Skeletal muscle tissue (tissue), 4 donors: ENCODE data around the gene RNF10. TPM values are rescaled to one million over a fixed set of nuclear protein-coding genes. Genes with fewer than 3 reads are reported as not detected.
"Not testable (repeated sequence)": the region's sequence is repeated elsewhere in the genome, so short reads cannot be mapped to it uniquely, and the experiment has no call there.

Experiments
- H3K27ac ChIP-seq: one replicate; pipeline ENCODE4 v1.7.0; 2013; ENCODE audit warnings: mild to moderate bottlenecking, low read depth, low read length, inconsistent platforms
- H3K27me3 ChIP-seq, 3 donors: one replicate each; pipeline ENCODE4 v1.7.0; 2013; ENCODE audit warnings: low read length in 3 of 3; ENCODE audit not compliant: control insufficient read depth in 3 of 3, insufficient read depth in 3 of 3
- H3K36me3 ChIP-seq, 3 donors: one replicate each; pipeline ENCODE4 v1.7.0; 2013; ENCODE audit warnings: low read length in 3 of 3; ENCODE audit not compliant: control insufficient read depth in 3 of 3, insufficient read depth in 3 of 3
- H3K4me1 ChIP-seq, 3 donors: one replicate each; pipeline ENCODE4 v1.7.0; 2013; ENCODE audit warnings: low read length in 3 of 3, mild to moderate bottlenecking in 3 of 3; ENCODE audit not compliant: control insufficient read depth in 3 of 3, insufficient read depth in 3 of 3
- H3K4me3 ChIP-seq, 3 donors: one replicate each; pipeline ENCODE4 v1.7.0; 2013; ENCODE audit warnings: low read length in 3 of 3
- H3K9ac ChIP-seq, 3 donors: one replicate each; pipeline ENCODE4 v1.7.0; 2013; ENCODE audit warnings: low read length in 3 of 3, mild to moderate bottlenecking in 3 of 3, moderate library complexity in 2 of 3, low read depth in 1 of 3
- H3K9me3 ChIP-seq, 3 donors: one replicate each; pipeline ENCODE4 v1.7.0; 2013; ENCODE audit warnings: low read length in 3 of 3; ENCODE audit not compliant: control insufficient read depth in 3 of 3
- total RNA-seq: library from RNA; depleted of rRNA; stranded (reverse); fragments of >200 nt; gene quantifications from one replicate; pipeline ENCODE4 v1.2.3, GENCODE V29; 2014
- donor health status: Osteomylitis.

RNF10 gene
- 118 TPM for total RNA-seq

DNA sequence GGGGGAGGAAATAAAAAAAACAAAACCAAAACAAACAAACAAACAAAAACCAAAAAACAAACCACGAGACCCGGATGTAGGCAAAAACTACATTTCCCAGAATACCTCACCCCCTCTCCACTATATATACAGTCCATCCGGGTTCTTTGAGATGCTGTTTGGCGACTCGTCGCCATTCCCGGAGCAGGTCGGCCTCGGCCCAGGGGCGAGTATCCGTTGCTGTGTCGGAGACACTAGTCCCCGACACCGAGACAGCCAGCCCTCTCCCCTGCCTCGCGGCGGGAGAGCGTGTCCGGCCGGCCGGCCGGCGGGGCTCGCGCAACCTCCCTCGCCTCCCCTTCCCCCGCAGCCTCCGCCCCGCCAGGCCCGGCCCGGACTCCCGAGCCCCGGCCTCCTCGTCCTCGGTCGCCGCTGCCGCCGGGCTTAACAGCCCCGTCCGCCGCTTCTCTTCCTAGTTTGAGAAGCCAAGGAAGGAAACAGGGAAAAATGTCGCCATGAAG lies at the start of gene RNF10:
RNF10 (plus strand) TSS at position 154 of the 500 bp plus-strand sequence. CDS start 456 bp downstream, outside the sequence.
- H3K27me3 ChIP-seq = no peaks in the 10 kb centered on the region

GRCh38 chr12:120485961-120486881 lies 47.9 kb upstream of the RNF10 start:
- no peak overlapping the region for H3K9ac ChIP-seq
- peaks cover 0 to 18% (median 3%) of the 10 kb centered on the region in 3 donors for H3K36me3 ChIP-seq
- no peak overlapping the region for H3K4me3 ChIP-seq
- H3K27me3 ChIP-seq = no peaks in the 10 kb centered on the region
- H3K4me1 ChIP-seq = peaks cover 0 to 5% (median 2%) of the 10 kb centered on the region in 3 donors
- no peaks in the 10 kb centered on the region for H3K9me3 ChIP-seq
- H3K27ac ChIP-seq = no peak overlapping the region

More for the DNA sequence above, at the start of gene RNF10:
- peak within 1 kb of the TSS; percentile 98 for H3K27ac ChIP-seq
- H3K36me3 ChIP-seq = peaks cover 2 to 9% (median 5%) of the 10 kb centered on the region in 3 donors
- H3K9me3 ChIP-seq = no peaks in the 10 kb centered on the region
- H3K9ac ChIP-seq = peak within 1 kb of the TSS; percentile 92 to 98 (median 98)
- H3K4me3 ChIP-seq = peak within 1 kb of the TSS; percentile 73 to 98 (median 87)
- H3K4me1 ChIP-seq = peaks cover 36 to 42% (median 37%) of the 10 kb centered on the region in 3 donors

- peaks cover 0 to 19% (median 3%) of the 10 kb centered on the region in 3 donors for H3K36me3 ChIP-seq
- peaks cover 4 to 11% (median 4%) of the 10 kb centered on the region in 3 donors for H3K4me1 ChIP-seq
- H3K27me3 ChIP-seq, H3K4me3 ChIP-seq, H3K9me3 ChIP-seq, H3K9ac ChIP-seq, H3K27ac ChIP-seq: not testable (repeated sequence)
These were observed 46.6 kb upstream of the RNF10 start for GRCh38 chr12:120487552-120487951.

DNA sequence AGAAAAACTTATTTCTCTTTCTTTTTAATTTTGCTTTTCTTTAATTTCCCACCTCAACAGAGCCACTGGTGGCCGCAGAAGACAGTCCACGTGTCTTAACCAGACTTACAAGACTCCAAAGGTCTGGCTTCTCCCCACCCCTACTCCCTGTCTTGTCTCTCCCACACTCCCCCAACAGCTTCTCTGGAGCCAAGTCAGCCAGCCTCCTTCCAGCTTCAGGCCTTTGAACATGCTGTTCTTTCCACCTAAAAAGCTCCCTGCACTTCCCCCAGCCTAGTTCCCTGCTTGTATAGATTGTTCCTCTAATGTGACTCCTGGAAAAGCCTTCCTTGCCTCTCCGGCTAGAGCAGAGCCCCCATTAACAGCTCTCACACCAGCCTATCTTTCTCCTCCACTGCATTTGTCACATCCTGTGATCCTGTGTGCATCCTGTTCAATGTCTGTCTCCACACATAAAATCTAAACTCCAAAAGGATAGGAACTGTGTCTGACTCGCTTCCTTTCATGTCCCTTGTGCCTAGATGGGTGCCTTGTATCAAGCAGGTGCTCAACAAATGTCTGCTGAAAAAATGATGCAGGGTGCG lies 46.0 kb upstream of the RNF10 start:
- Histone ChIP-seq H3K36me3 (peaks cover 0 to 19% (median 3%) of the 10 kb centered on the region in 3 donors), H3K27ac (no peak overlapping the region), H3K4me1 (peaks cover 4 to 11% (median 4%) of the 10 kb centered on the region in 3 donors), H3K9ac (no peak overlapping the region), H3K27me3 (no peaks in the 10 kb centered on the region), H3K4me3 (no peak overlapping the region), H3K9me3 (no peaks in the 10 kb centered on the region)

DNA sequence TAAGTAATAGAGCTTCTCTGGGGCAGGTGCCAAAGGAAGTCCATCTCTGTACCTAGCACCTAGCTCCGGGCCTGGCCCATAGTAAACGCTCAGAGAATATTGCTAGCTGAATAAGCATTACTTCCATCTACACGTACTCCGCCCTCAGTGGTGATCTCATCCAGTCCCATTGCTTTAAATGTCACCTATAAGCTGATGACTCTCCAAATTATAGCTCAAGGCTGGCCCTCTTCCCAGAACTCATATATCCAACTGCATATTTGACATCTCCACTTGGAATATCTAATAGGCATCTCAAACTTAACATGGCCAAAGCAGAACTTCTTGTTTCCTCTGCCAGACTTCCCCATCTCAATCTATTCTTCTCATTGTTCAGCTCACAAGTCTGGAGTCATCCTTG lies 45.1 kb upstream of the RNF10 start:
- Histone ChIP-seq H3K4me3 (no peak overlapping the region), H3K36me3 (peaks cover 0 to 19% (median 3%) of the 10 kb centered on the region in 3 donors), H3K4me1 (peaks cover 4 to 11% (median 4%) of the 10 kb centered on the region in 3 donors), H3K9ac (no peak overlapping the region), H3K27ac (no peak overlapping the region), H3K9me3 (no peaks in the 10 kb centered on the region), H3K27me3 (no peaks in the 10 kb centered on the region)

DNA sequence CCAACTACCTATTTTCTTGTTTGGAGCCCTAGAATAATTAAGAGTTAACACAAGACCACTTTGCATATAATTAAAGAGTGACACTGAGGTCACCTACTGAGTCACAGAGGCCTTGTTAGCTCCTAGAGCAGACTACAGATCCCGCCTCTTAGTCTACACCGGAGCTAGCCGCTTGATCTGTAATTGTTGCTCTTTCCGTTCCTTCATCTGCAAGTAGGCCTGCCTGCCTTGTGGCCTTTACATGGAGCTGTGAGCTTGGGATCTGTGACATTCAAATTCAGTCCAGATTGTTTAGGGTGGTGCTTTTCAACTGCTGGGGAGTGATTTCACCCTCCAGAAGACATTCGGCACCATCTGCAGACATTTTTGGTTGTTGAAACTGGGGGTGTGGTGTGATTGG lies 43.8 kb upstream of the RNF10 start:
- no peak overlapping the region for H3K27ac ChIP-seq
- no peaks in the 10 kb centered on the region for H3K27me3 ChIP-seq
- H3K9ac ChIP-seq = no peak overlapping the region
- H3K36me3 ChIP-seq = peaks cover 0 to 19% (median 3%) of the 10 kb centered on the region in 3 donors
- no peaks in the 10 kb centered on the region for H3K9me3 ChIP-seq
- peaks cover 4 to 17% (median 7%) of the 10 kb centered on the region in 3 donors for H3K4me1 ChIP-seq
- H3K4me3 ChIP-seq = no peak overlapping the region

DNA sequence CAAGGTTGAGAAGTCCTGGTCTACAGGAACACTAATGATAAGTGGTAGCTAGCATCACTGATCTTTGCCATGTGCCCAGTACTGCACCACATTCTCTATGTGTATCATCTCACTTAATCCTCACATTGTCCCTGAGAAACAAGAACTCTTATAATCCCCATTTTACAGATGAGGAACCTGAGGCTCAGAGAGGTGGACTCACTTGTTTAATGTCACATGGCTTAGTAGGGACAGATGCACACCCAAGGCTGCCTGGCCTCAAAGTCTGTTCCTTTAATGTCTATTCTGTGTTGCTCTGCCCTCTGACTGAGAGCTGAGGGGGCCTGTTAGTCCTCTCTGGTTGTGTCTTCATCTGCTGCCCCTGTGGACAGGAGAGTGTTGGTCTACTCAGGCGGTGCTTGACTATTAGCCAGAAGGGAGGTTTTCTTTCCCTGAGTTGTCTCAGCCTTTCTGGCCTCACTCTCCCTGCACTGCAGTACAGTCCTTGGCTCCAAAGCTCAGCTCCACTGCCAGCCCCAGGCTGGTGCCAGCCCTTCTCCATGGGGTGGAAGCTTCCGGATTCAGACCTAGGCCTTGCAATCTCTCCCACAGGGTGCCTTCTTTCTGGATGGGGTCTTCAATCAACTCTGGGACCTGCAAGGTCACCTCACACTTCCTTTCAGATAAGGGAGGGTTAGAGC lies 43.2 kb upstream of the RNF10 start:
- Histone ChIP-seq H3K9ac (no peak overlapping the region), H3K4me3 (no peak overlapping the region), H3K27me3 (no peaks in the 10 kb centered on the region), H3K27ac (no peak overlapping the region), H3K4me1 (peaks cover 4 to 18% (median 9%) of the 10 kb centered on the region in 3 donors), H3K9me3 (no peaks in the 10 kb centered on the region), H3K36me3 (peaks cover 0 to 19% (median 3%) of the 10 kb centered on the region in 3 donors)

DNA sequence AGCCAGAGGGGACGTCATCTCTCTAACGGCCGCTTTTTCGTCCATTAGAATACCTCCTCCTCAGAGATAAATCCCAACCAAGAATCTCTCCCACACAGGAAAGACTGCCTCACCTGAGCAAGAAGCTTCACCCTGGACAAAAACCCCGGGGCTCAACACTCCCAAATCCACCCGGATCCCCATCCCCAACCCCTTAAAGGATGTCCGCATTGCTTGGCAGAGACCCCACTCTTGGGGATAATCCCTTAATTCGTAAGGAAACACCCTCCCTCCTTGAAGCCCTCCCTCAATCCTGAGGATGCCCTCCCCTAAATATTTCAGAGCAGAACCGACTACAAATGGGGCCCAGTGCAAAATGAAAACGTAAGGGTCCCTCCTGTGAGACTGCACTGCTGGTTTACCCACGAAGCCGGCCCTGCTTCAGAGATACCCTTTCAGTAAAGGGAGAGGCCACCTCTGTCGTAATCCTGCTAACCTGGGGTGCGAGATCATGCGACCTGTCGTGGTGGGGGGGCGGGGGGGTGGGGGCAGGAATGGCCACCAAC lies 38.9 kb upstream of the RNF10 start:
- Histone ChIP-seq H3K4me1 (peaks cover 20 to 40% (median 21%) of the 10 kb centered on the region in 3 donors), H3K36me3 (peaks cover 3 to 20% (median 19%) of the 10 kb centered on the region in 3 donors), H3K9ac (no peak overlapping the region), H3K27ac (no peak overlapping the region), H3K27me3 (no peaks in the 10 kb centered on the region), H3K4me3 (peak overlapping the region; percentile 84 to 92 (median 90)), H3K9me3 (no peaks in the 10 kb centered on the region)

DNA sequence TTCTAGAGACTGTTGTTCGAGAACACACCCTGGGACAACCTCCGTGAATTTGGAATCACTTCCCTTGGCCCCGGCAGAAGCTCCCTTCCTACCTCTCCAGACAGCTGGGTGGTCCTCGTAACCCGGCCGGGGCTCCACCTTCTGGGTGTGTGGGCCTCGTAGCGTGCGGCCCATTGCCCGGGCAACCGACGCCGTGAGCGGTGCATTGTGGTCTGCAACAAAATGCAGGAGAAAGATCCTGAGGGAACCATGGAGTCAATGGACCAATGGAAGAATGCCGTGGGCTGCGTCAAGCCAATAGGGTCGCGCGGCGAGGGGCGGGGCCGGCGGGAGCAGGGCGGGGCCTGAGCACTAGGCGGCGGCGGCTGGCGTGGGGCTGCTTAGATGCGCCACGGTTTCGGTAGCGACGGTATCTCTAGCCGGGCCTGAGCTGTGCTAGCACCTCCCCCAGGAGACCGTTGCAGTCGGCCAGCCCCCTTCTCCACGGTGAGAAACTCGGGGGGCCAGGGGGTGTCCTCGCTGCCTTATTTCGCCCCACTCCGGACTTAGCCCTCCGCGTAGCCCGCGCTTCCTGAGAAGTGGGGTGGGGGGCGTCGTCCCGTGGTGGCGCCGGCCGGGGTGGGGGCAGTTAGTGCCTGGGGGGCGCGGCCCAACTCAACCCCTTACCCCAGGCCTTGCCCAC lies 38.3 kb upstream of the RNF10 start, which contains the start of gene DYNLL1:
DYNLL1 (plus strand) TSS at position 383 of the 682 bp plus-strand sequence. CDS start 309 bp downstream, outside the sequence.
- peak within 1 kb of the TSS; percentile 66 to 84 (median 81) for H3K9ac ChIP-seq
- H3K27me3 ChIP-seq = no peaks in the 10 kb centered on the region
- H3K4me1 ChIP-seq = peaks cover 20 to 39% (median 21%) of the 10 kb centered on the region in 3 donors

More for the DNA sequence above, 38.3 kb upstream of the RNF10 start, which contains the start of gene DYNLL1:
- peak within 1 kb of the TSS; percentile 69 for H3K27ac ChIP-seq
- H3K36me3 ChIP-seq = peaks cover 6 to 25% (median 25%) of the 10 kb centered on the region in 3 donors
- peak within 1 kb of the TSS; percentile 84 to 92 (median 90) for H3K4me3 ChIP-seq
- no peaks in the 10 kb centered on the region for H3K9me3 ChIP-seq
